ENCODE results near the gene TBC1D14. TPM values are rescaled to one million over a fixed set of nuclear protein-coding genes. Genes with fewer than 3 reads are reported as not detected.

TBC1D14 gene
- polyA plus RNA-seq, 1 donor from 2014 or later: 28.2 TPM

DNA sequence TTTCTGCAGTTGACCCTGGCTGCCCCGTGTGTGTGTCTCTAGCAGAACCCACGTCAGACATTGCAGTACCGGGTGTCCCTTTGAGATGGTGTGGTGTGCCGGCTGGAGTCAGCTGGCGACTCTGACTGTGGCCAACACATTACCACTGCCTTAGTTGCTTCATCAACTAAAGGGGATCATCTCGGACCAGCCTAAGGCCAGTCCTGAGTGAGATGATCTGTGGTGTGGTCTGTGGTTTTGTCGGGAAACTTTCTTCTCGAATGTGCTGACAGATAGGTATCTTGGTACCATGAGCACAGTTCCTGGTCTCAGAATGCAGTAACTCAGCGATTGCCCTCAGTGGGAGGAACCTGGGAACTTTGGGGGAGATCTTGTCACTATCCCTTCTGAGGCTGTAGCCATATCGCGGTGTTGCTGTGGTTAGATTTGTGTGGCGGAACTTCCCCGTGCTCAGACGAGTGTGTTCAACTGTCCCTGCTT, 15.8 kb downstream of the TBC1D14 start:
- peaks cover 9% of the 10 kb centered on the region for H3K36me3 Mint-ChIP-seq
- H3K27ac Mint-ChIP-seq: no peak overlapping the region
- peaks cover 5 to 16% (median 7%) of the 10 kb centered on the region in 3 donors for H3K4me1 Mint-ChIP-seq
- H3K27me3 Mint-ChIP-seq: no peaks in the 10 kb centered on the region
- H3K9me3 Mint-ChIP-seq: no peaks in the 10 kb centered on the region
- H3K4me3 Mint-ChIP-seq: no peak overlapping the region

DNA sequence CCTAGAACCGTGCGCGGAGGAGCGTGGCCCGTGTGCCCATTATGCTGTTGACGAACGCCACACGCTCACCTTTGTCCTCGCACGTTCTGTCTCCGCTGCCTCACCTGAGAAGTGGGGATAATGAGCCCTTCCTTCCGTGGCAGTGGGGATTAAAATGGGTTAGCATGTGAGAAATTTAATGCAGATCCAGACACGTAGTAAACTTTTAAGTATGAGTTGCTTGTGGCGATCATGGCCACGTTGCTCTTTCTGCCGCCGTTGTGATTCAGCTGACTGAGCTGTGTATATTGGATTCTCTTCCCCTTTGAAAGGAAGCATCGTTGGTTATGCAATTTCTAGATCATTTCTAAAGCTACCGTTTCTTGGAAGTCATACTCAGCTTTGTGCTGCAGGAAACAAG, 16.5 kb downstream of the TBC1D14 start:
- H3K4me1 Mint-ChIP-seq: peaks cover 5 to 15% (median 7%) of the 10 kb centered on the region in 3 donors
- H3K27ac Mint-ChIP-seq: no peak overlapping the region
- H3K9me3 Mint-ChIP-seq: no peaks in the 10 kb centered on the region
- peaks cover 9% of the 10 kb centered on the region for H3K36me3 Mint-ChIP-seq
- H3K4me3 Mint-ChIP-seq: no peak overlapping the region
- no peaks in the 10 kb centered on the region for H3K27me3 Mint-ChIP-seq

DNA sequence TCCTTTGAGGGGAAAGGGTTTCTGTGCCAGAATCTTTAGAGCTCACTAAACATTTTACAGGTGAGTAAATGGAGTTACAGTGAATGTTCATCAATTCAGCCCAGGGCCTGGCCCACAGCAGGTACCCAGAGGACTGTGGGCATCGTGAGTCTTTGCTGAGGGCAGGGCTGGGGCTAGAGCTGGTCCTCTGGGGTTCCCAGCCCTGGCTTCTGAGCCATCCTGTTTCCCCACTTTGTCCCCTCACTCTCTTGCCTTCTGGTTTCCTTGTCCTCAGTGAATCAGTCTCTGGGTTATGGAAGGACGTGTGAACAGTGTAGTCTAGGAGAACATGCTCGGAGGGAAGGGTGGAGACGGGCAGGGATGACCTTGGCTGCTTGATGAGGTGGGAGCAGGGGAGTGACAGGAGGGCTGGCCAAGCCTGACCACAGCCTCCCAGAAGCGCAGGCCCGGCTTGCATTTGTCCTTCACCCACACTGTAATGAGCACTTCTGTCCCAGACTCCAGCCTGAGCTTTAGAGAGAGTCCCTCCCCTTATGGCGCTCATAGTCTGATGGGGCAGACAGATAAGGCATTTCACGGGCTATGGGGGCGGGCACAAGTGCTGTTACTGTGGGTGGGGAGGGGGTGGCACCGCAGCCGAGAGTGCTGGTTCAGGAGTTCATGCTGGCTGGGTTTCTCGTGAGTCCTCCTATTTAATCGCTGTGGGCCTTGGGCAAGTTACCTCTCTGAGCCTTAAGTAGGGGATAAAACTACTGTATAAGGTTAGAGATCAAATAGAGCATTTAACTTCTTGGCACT, 17.3 kb downstream of the TBC1D14 start:
- peaks cover 9 to 18% (median 9%) of the 10 kb centered on the region in 3 donors for H3K4me1 Mint-ChIP-seq
- H3K27me3 Mint-ChIP-seq: no peaks in the 10 kb centered on the region
- no peak overlapping the region for H3K27ac Mint-ChIP-seq
- H3K9me3 Mint-ChIP-seq: no peaks in the 10 kb centered on the region
- peaks cover 9% of the 10 kb centered on the region for H3K36me3 Mint-ChIP-seq
- H3K4me3 Mint-ChIP-seq: no peak overlapping the region

- H3K27me3 Mint-ChIP-seq: no peaks in the 10 kb centered on the region
- H3K9me3 Mint-ChIP-seq: no peaks in the 10 kb centered on the region
- no peak overlapping the region for H3K4me3 Mint-ChIP-seq
- H3K4me1 Mint-ChIP-seq: peaks cover 9 to 18% (median 9%) of the 10 kb centered on the region in 3 donors
- H3K36me3 Mint-ChIP-seq: peaks cover 7% of the 10 kb centered on the region
- H3K27ac Mint-ChIP-seq: no peak overlapping the region
Measured at GRCh38 chr4:6928081-6928480, 18.5 kb downstream of the TBC1D14 start.

DNA sequence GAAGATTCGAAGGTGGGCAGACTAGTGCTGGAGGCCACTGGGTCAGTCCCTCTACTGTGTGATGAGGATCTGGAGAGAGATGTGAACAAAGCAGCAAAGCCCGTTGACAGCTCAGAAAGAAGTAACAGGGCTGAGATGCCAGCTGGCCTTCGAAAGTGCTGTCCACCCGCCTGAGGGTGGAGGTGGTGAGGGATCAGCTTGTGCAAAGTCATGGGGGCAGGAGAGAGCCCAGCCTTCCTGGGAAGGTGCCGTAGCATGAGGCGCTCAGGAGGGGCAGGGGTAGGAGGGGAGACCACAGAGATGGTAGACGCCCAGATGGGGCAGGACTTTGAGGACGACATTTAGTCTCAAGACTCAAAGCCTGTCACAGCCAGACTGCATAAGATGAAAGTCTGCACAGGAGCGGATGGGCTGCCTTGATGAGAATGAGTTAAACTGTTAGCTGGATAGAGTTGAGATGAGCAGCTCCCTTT, 19.7 kb downstream of the TBC1D14 start:
- no peak overlapping the region for H3K4me3 Mint-ChIP-seq
- H3K36me3 Mint-ChIP-seq: peaks cover 15% of the 10 kb centered on the region

GRCh38 chr4:6929812-6930464, 20.3 kb downstream of the TBC1D14 start:
- Mint-ChIP-seq H3K27me3 (no peaks in the 10 kb centered on the region), H3K4me3 (no peak overlapping the region), H3K36me3 (peaks cover 15% of the 10 kb centered on the region), H3K27ac (no peak overlapping the region), H3K4me1 (peaks cover 15 to 18% (median 17%) of the 10 kb centered on the region in 3 donors), H3K9me3 (peaks cover 0 to 2% (median 1%) of the 10 kb centered on the region in 3 donors)

More for the DNA sequence above, 19.7 kb downstream of the TBC1D14 start:
- Mint-ChIP-seq H3K9me3 (peaks cover 0 to 2% (median 1%) of the 10 kb centered on the region in 3 donors), H3K4me1 (peaks cover 15 to 20% (median 17%) of the 10 kb centered on the region in 3 donors), H3K27me3 (no peaks in the 10 kb centered on the region), H3K27ac (no peak overlapping the region)

- peaks cover 11% of the 10 kb centered on the region for H3K36me3 Mint-ChIP-seq
- no peak overlapping the region for H3K27ac Mint-ChIP-seq
- no peaks in the 10 kb centered on the region for H3K27me3 Mint-ChIP-seq
- H3K4me1 Mint-ChIP-seq: peaks cover 14 to 19% (median 16%) of the 10 kb centered on the region in 3 donors
- H3K4me3 Mint-ChIP-seq: no peak overlapping the region
- peaks cover 0 to 2% (median 1%) of the 10 kb centered on the region in 3 donors for H3K9me3 Mint-ChIP-seq
Measured at GRCh38 chr4:6932475-6932874, 22.8 kb downstream of the TBC1D14 start.

DNA sequence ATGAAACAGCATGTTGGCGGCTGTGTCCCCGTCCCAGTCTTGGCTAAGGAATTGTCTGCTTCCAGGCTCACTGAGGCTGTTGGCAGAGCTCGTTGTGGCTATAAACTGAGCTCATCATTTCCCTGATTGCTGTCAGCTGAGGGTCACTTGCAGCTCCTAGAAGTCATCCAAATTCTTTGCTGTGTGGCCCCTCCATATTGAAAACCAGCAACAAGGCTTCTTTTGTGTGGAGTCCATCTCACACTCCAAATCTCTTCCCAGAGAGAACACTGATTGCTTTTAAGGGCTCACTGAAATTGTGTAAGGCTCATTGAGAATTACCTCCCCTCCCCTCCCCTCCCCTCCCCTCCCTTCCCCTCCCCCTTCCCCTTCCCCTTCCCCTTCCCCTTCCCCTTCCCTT, 23.3 kb downstream of the TBC1D14 start:
- peaks cover 15 to 21% (median 15%) of the 10 kb centered on the region in 3 donors for H3K4me1 Mint-ChIP-seq
- H3K9me3 Mint-ChIP-seq: peaks cover 0 to 2% (median 1%) of the 10 kb centered on the region in 3 donors
- H3K27me3 Mint-ChIP-seq: no peaks in the 10 kb centered on the region
- no peak overlapping the region for H3K4me3 Mint-ChIP-seq
- no peak overlapping the region for H3K27ac Mint-ChIP-seq
- peaks cover 11% of the 10 kb centered on the region for H3K36me3 Mint-ChIP-seq

- peak overlapping the region in 1 of 4 donors; percentile 53 for H3K4me3 Mint-ChIP-seq
Measured at GRCh38 chr4:6933691-6934430, 24.2 kb downstream of the TBC1D14 start.

DNA sequence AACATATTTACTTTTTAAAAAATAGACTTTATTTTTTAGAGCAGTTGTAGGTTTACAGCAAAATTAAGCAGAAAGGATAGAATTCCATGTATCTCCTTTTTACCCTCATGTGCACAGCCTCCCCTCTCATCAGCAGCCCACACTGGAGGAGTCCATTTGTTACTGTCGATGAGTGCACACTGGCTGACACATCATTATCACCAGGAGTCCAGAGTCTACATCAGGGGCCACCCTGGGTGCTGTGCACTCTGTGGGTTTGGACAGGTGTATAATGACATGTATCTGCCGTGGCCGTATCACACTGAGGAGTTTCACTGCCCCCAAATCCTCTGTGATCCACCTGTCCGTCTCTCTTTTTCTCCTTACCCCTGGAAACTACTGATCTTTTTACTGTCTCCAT, 26.3 kb downstream of the TBC1D14 start:
- Mint-ChIP-seq H3K9me3 (peaks cover 0 to 2% (median 1%) of the 10 kb centered on the region in 3 donors), H3K27me3 (no peaks in the 10 kb centered on the region), H3K36me3 (peaks cover 8% of the 10 kb centered on the region), H3K27ac (no peak overlapping the region), H3K4me3 (no peak overlapping the region), H3K4me1 (peaks cover 31 to 39% (median 38%) of the 10 kb centered on the region in 3 donors)

More at GRCh38 chr4:6933691-6934430, 24.2 kb downstream of the TBC1D14 start:
- Mint-ChIP-seq H3K9me3 (peaks cover 0 to 2% (median 1%) of the 10 kb centered on the region in 3 donors), H3K27me3 (no peaks in the 10 kb centered on the region), H3K4me1 (peaks cover 21 to 24% (median 22%) of the 10 kb centered on the region in 3 donors), H3K27ac (peak overlapping the region in 1 of 3 donors; percentile 91), H3K36me3 (peaks cover 11% of the 10 kb centered on the region)

DNA sequence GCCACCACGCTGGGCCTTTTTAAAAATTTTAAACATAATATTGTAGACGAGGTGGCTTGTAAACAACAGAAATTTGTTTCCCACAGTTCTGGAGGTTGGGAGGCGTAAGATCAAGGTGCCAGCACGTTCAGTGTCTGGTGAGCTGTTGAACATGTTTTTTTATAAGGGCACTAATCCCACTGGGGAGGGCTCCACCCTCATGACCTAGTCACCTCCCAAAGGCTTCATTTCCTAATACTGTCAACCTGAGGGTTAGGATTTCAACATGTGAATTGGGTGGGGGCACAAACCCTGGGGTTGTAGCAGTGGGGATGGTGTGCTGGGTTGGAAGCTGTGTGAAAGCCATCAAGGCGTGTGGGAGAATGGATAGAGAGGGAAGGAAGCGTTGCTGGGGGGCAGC, 27.6 kb downstream of the TBC1D14 start:
- Mint-ChIP-seq H3K27me3 (no peaks in the 10 kb centered on the region), H3K9me3 (peaks cover 0 to 2% (median 1%) of the 10 kb centered on the region in 3 donors), H3K27ac (no peak overlapping the region), H3K36me3 (peaks cover 8% of the 10 kb centered on the region), H3K4me1 (peaks cover 34 to 45% (median 43%) of the 10 kb centered on the region in 3 donors), H3K4me3 (peak overlapping the region in 1 of 4 donors; percentile 17)

DNA sequence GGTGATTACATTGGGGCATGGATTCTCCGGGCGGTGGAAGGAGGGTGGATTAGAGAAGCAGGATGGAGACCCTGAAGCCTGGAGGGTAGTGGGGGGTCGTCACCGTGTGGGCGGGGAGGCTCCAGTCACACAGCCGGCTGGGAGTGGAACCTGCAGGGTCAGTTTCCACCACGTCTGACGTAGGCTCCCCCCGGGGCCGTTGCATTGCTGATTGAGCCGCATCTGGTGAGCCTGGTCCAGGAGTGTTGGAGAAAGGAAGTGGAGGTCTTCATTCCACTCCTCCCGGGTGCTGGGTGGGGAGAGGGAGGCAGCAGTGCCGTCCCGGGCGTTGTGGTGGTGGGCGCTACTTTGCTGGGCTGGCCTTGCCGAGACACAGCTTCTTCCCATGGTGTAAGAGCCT, 28.1 kb downstream of the TBC1D14 start:
- H3K27ac Mint-ChIP-seq: no peak overlapping the region
- H3K27me3 Mint-ChIP-seq: no peaks in the 10 kb centered on the region
- peaks cover 0 to 2% (median 1%) of the 10 kb centered on the region in 3 donors for H3K9me3 Mint-ChIP-seq
- H3K4me3 Mint-ChIP-seq: peak overlapping the region in 1 of 4 donors; percentile 85
- H3K36me3 Mint-ChIP-seq: peaks cover 8% of the 10 kb centered on the region
- H3K4me1 Mint-ChIP-seq: peaks cover 40 to 49% (median 49%) of the 10 kb centered on the region in 3 donors

DNA sequence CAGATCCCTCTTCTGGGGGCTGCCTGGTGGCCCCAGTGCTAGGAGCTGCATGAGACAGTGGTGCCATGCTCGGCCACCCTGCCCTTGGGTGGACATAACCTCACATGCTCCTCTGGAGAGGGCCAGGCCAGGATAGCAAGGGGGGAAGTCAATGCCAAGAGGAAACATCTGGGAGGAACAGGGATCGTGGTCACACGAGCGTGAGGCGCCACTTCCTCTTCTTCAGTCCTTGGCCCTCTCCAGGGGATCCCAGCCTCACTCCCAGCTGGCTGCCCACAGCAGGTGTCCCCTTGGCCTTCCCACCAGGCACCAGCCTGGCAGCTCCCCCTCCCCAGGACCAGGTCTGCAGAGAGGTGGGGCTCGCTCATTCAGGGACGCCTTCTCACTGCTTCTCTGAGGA, 28.6 kb downstream of the TBC1D14 start:
- H3K36me3 Mint-ChIP-seq: peaks cover 8% of the 10 kb centered on the region
- H3K27ac Mint-ChIP-seq: no peak overlapping the region
- peaks cover 41 to 50% (median 49%) of the 10 kb centered on the region in 3 donors for H3K4me1 Mint-ChIP-seq
- peaks cover 0 to 2% (median 1%) of the 10 kb centered on the region in 3 donors for H3K9me3 Mint-ChIP-seq
- peak overlapping the region in 2 of 4 donors; percentile 17 to 85 for H3K4me3 Mint-ChIP-seq
- H3K27me3 Mint-ChIP-seq: no peaks in the 10 kb centered on the region

DNA sequence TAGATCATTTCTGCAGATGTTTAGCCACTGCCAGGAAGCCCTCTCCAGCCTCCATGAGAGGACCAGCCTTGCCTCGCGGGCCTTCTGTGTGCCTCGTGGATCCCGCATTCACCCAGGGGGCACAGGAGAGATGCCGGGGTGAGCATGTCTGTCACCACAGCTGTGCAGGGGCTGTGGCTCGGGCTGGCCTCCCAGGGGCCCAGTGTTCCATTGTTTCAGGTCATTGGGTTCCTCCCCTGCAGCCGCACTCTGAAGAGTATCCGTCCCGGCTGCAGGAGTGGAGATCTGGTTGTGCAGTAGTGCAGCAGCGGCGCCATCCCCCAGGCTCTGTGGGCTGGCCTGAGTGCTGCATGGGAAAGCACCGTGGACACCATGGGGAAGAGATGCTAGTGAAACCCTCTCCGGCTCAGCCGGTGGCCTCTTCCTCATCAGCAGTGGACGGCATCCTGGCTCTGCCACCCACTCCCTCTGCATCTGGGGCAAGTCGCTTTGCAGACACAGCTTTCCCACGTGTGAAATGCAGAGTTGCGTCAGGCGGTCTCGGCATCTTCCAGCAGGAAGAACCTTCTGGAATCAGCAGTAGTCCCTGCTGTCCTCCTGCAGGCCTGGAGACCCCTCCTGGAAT, 29.1 kb downstream of the TBC1D14 start:
- Mint-ChIP-seq H3K27me3 (no peaks in the 10 kb centered on the region), H3K9me3 (peaks cover 0 to 2% (median 0%) of the 10 kb centered on the region in 3 donors), H3K4me1 (peaks cover 36 to 48% (median 45%) of the 10 kb centered on the region in 3 donors), H3K27ac (no peak overlapping the region), H3K36me3 (peaks cover 3% of the 10 kb centered on the region), H3K4me3 (peak overlapping the region in 2 of 4 donors; percentile 59 to 66)

All from IgD-negative memory B cell (primary cell).